ENCODE results near the gene PEX5L.

Gene PEX5L

GRCh38 chr3:179868715-179869114 lies 168.0 kb downstream of the PEX5L start:
- DNase-seq (ENCODE audit: low spot score), result no peak
- no peak for TF ChIP-seq CTCF (IDR thresholded peaks at IDR 0.05; ENCODE audit: extremely low read depth, missing control alignments)

DNA sequence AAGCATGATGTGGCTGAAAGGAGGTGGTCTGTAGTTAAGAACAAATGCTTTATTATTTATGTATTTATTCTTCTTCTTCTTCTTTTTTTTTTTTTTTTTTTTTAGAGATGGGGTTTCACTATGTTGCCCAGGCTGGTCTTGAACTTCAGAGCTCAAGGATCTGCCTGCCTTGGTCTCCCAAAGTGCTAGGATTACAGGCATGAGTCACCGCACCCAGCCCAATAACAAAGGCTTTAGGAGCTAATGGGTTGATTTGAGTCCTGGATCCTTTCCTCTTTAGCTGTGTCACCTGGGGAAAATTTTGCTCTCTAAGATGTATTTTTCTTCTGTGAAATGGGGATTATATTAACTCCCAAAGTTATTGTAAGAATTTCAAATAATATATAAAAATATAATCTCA lies 168.8 kb downstream of the PEX5L start:
- no peak for TF ChIP-seq CTCF (IDR thresholded peaks at IDR 0.05; ENCODE audit: extremely low read depth, missing control alignments)
- no peak for DNase-seq (ENCODE audit: low spot score)

DNA sequence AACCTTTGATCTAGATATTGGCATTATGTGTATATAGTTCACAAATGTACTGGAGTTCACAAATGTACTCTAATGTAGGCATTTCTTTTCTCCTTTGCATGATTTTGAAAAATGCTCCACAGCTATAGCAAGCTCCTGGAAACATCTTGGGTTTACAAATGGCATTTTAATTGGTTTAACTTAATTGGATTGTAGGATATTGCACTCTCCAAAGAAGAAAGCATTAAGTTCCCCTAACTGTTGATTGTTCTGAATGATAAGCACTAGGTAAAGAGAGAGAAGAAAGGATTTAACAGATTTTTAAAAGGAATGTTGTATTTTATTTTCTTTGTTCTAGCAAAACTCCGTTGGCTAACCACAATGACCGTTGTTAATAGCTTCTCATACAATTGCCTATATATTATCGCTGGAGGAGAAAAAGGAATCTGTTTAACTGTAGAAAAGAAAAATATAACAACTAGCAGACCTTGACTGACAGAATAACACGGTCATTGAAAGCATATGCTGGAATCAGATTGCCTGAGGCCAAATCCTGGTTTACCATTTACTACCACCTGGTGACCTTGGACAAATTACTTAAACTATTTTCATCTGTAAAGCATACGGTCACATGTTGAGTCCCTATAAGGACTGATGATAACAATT lies 170.8 kb downstream of the PEX5L start:
- TF ChIP-seq CTCF (IDR thresholded peaks at IDR 0.05; ENCODE audit: extremely low read depth, missing control alignments), result no peak
- no peak for DNase-seq (ENCODE audit: low spot score)

DNA sequence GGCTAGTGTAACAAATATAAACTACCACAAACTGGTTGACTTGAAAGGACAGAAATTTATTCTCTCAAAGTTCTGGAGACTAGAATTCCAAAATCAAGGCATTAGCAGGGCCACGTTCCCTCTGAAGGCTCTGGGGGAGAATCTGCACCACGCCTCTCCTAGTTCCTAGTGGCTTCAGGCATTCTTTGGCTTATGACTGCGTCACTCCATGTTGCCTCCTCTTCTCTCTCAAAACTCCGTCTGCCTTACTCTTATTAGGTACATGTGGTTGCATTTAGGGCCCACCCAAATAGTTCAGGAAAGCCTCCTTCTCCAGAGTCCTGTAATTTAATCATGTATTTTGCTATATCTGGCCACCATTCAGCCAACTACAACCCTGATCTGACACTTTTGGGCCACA lies 174.8 kb downstream of the PEX5L start:
- no peak for TF ChIP-seq CTCF (IDR thresholded peaks at IDR 0.05; ENCODE audit: extremely low read depth, missing control alignments)
- no peak for DNase-seq (ENCODE audit: low spot score)

GRCh38 chr3:179861292-179861691 lies 175.4 kb downstream of the PEX5L start:
- DNase-seq (ENCODE audit: low spot score), result no peak
- no peak for TF ChIP-seq CTCF (IDR thresholded peaks at IDR 0.05; ENCODE audit: extremely low read depth, missing control alignments)

DNA sequence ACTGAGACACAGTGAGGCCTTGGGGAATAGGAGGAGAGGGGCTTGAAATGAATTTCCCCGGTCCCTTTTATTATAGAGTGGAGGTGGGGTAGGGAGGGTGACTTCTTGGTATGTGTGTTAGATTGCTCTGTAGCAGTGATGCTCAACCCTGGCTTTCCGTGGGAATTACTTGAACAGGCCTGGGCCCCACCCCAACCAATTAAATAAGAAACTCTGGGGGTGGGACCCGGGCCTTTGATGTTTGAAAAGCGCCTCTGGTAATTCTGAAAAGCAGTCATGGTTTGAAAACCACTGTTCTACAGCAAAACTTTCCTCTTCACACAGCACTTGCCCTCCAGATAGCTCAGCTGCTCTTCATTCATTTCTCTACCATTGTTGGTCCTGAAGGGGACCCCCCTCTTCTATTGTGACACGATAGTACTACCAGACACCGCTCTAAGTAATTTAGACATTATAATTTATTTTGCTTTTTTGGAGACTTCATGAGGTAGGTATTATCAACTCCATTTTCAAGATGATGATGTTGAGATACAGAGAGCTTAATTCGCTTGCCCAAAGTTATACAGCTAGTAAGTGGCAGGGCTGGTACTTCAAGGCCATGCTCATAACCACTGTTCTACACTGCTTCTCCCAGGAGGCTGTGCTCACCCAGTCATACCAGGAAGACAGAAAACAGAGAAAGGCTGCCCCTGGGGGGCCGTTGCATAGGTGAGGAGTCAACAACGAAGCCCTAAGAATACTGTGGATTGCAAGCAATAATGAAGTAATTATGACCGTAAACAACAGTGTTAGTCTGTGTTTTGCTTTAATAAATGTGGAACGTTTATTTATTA lies 176.2 kb downstream of the PEX5L start:
- DNase-seq (ENCODE audit: low spot score), result no peak
- no peak for TF ChIP-seq CTCF (IDR thresholded peaks at IDR 0.05; ENCODE audit: extremely low read depth, missing control alignments)

GRCh38 chr3:179853176-179853575 lies 183.6 kb downstream of the PEX5L start:
- TF ChIP-seq CTCF (IDR thresholded peaks at IDR 0.05; ENCODE audit: extremely low read depth, missing control alignments), result no peak
- DNase-seq (ENCODE audit: low spot score), result peak; percentile 35

All from GM20000 (cell line).